HepG2 (cell line): ENCODE data around the gene GCC1. TPM values are rescaled to one million over a fixed set of nuclear protein-coding genes. Genes with fewer than 3 reads are reported as not detected.

Source experiments
- ASH2L ChIP-seq: fragments of 300-600, 200-600 bp; sonication (generic); IDR thresholded peaks from 2 replicates; pipeline ENCODE4 v1.7.0; 2017; ENCODE audit warnings: low read depth, mild to moderate bottlenecking, moderate library complexity, mixed read lengths, low read length; ENCODE audit not compliant: insufficient read length
- CENPX ChIP-seq: sonication (generic); formaldehyde crosslinking; IDR thresholded peaks from 2 replicates; pipeline ENCODE4 v1.9.0; 2021; ENCODE audit warnings: mild to moderate bottlenecking, missing genetic modification reagents, moderate library complexity
- ETV5 ChIP-seq: IDR thresholded peaks from 2 replicates; pipeline ENCODE4 v1.6.1; 2018; ENCODE audit warnings: missing biosample characterization, missing genetic modification reagents, inconsistent platforms, borderline replicate concordance
- HNF1A ChIP-seq, 2 experiments: sonication (generic) in 1 of 2; formaldehyde crosslinking in 1 of 2; IDR thresholded peaks; 2 replicates each; pipeline versions ENCODE4 v1.4.0 to v1.6.1; 2016 to 2020; ENCODE audit warnings: borderline replicate concordance in 1 of 2, low read depth in 1 of 2, mild to moderate bottlenecking in 1 of 2, missing genetic modification reagents in 1 of 2
- IRF9 ChIP-seq: sonication (generic); formaldehyde crosslinking; IDR thresholded peaks from 2 replicates; pipeline ENCODE4 v1.8.0; 2022; ENCODE audit warnings: missing genetic modification reagents, mild to moderate bottlenecking, borderline replicate concordance
- KDM3A ChIP-seq: IDR thresholded peaks from 2 replicates; pipeline ENCODE4 v1.6.1; 2018; ENCODE audit warnings: low read depth, missing compliant biosample characterization
- MAFF ChIP-seq: IDR thresholded peaks from 2 replicates; pipeline ENCODE4 v1.6.1; 2011; ENCODE audit warnings: low read depth, low read length, improper control_type of control experiment
- MXI1 ChIP-seq: IDR thresholded peaks from 3 replicates; pipeline ENCODE4 v1.6.1; 2012; ENCODE audit warnings: low read depth, low read length, inconsistent platforms, borderline replicate concordance
- NFKBIZ ChIP-seq: IDR thresholded peaks from 2 replicates; pipeline ENCODE4 v1.6.1; 2018; ENCODE audit warnings: missing genetic modification reagents, missing compliant biosample characterization
- NKX3-1 ChIP-seq: sonication (generic); formaldehyde crosslinking; IDR thresholded peaks from 2 replicates; pipeline ENCODE4 v1.5.0; 2020; ENCODE audit warnings: missing genetic modification reagents
- POLR2G ChIP-seq: fragments of 200-400 bp; formaldehyde crosslinking; IDR thresholded peaks from 2 replicates; pipeline ENCODE4 v1.6.1; 2018; ENCODE audit warnings: mild to moderate bottlenecking, low read depth, low read length, moderate library complexity
- RBAK ChIP-seq: sonication (generic); formaldehyde crosslinking; IDR thresholded peaks from 2 replicates; pipeline ENCODE4 v1.5.1; 2020; ENCODE audit warnings: mild to moderate bottlenecking, missing genetic modification reagents
- SATB2 ChIP-seq: sonication (generic); formaldehyde crosslinking; IDR thresholded peaks from 2 replicates; pipeline ENCODE4 v1.5.0; 2020; ENCODE audit warnings: missing genetic modification reagents
- SP1 ChIP-seq, 2 experiments: fragments of 450-650 bp in 1 of 2; sonication (generic) in 1 of 2; formaldehyde crosslinking in 1 of 2; IDR thresholded peaks; 2 replicates each; pipeline versions ENCODE4 v1.4.0 to v1.6.1; 2016 to 2020; ENCODE audit warnings: missing genetic modification reagents in 1 of 2
- SP4 ChIP-seq: sonication (generic); formaldehyde crosslinking; IDR thresholded peaks from 2 replicates; pipeline ENCODE4 v1.8.1; 2023; ENCODE audit warnings: mild to moderate bottlenecking, missing genetic modification reagents
- ZBTB7A ChIP-seq: sonication (generic); formaldehyde crosslinking; IDR thresholded peaks from 2 replicates; pipeline ENCODE4 v1.8.0; 2022; ENCODE audit warnings: mild to moderate bottlenecking, missing genetic modification reagents
- ZMYM3 ChIP-seq: sonication (generic); formaldehyde crosslinking; IDR thresholded peaks from 2 replicates; pipeline ENCODE4 v1.5.1; 2020; ENCODE audit warnings: mild to moderate bottlenecking, missing genetic modification reagents
- ZNF230 ChIP-seq: sonication (generic); formaldehyde crosslinking; IDR thresholded peaks from 2 replicates; pipeline ENCODE4 v1.4.0; 2020; ENCODE audit warnings: mild to moderate bottlenecking, missing genetic modification reagents
- ZNF564 ChIP-seq: sonication (generic); formaldehyde crosslinking; IDR thresholded peaks from 2 replicates; pipeline ENCODE4 v1.8.1; 2023; ENCODE audit warnings: mild to moderate bottlenecking, missing genetic modification reagents
- ZSCAN12 ChIP-seq: sonication (generic); formaldehyde crosslinking; IDR thresholded peaks from 2 replicates; pipeline ENCODE4 v1.9.0; 2021; ENCODE audit warnings: mild to moderate bottlenecking, missing genetic modification reagents
- polyA plus RNA-seq, 8 experiments: library from polyadenylated mRNA; depleted of rRNA in 3 of 8; stranded (reverse) in 7 of 8; unstranded in 1 of 8; fragments of >200 nt; fragmentation: Illumina TruSeq in 4 of 8; extraction: Trizol in 4 of 8; gene quantifications; 2 replicates each; pipeline versions ENCODE4 v1.2.1 to v1.2.3, GENCODE V29; 2011 to 2016; ENCODE audit warnings: low read depth in 4 of 8, missing spikeins in 1 of 8, mixed read lengths in 1 of 8; ENCODE audit not compliant: insufficient read depth in 1 of 8
- total RNA-seq, 5 experiments: library from RNA; depleted of rRNA; stranded (reverse); fragments of >200 nt; fragmentation: Illumina TruSeq; extraction: Trizol; gene quantifications; 2 replicates each; pipeline ENCODE4 v1.2.3, GENCODE V29; 2016; ENCODE audit warnings: low read depth in 1 of 5
- TF ChIP-seq, protein P1 (sequence below): sonication (generic); formaldehyde crosslinking; IDR thresholded peaks from 2 replicates; pipeline ENCODE4 v1.4.0; 2020; ENCODE audit warnings: missing genetic modification reagents, mild to moderate bottlenecking, borderline replicate concordance

The GCC1 gene
- total and polyA plus RNA-seq, 2 of the 13 experiments (the other 11 are each of a cell fraction or from before 2014, with no cell fraction given): 2.5 to 15.3 TPM

GRCh38 chr7:127588019-127588696, 2.8 kb upstream of the GCC1 start, which contains the start of gene ARF5 (continued):
- TF ChIP-seq HNF1A (IDR thresholded peaks at IDR 0.05; ENCODE audit: low read depth) (no peak), HNF1A (CRISPR knock-in tag; IDR thresholded peaks at IDR 0.05; ENCODE audit: borderline replicate concordance) (0 out of 2 replicates have a peak, but pooled peaks have one; percentile 24), MXI1 (no peak), KDM3A (0 out of 2 replicates have a peak, but pooled peaks have one; percentile 21), RBAK (CRISPR knock-in tag) (no peak), NKX3-1 (no peak), ZNF564 (0 out of 2 replicates have a peak, but pooled peaks have one; percentile 42), ZMYM3 (CRISPR knock-in tag) (no peak), ZNF230 (CRISPR knock-in tag) (0 out of 2 replicates have a peak, but pooled peaks have one; percentile 35), MAFF (no peak), SP1 (IDR thresholded peaks at IDR 0.05) (no peak), SP1 (CRISPR knock-in tag; IDR thresholded peaks at IDR 0.05) (peak; percentile 48; the same call in 1 of the 2 replicates), POLR2G (peak; percentile 74), SATB2 (CRISPR knock-in tag) (0 out of 2 replicates have a peak, but pooled peaks have one; percentile 38), ZBTB7A (no peak), NFKBIZ (CRISPR knock-in tag) (no peak), ETV5 (no peak), ASH2L (peak; percentile 55), ZSCAN12 (CRISPR knock-in tag) (no peak), SP4 (CRISPR knock-in tag) (peak; percentile 73; the same call in 1 of the 2 replicates), IRF9 (CRISPR knock-in tag) (no peak), CENPX (CRISPR knock-in tag) (no peak)
- TF ChIP-seq, protein P1, sequence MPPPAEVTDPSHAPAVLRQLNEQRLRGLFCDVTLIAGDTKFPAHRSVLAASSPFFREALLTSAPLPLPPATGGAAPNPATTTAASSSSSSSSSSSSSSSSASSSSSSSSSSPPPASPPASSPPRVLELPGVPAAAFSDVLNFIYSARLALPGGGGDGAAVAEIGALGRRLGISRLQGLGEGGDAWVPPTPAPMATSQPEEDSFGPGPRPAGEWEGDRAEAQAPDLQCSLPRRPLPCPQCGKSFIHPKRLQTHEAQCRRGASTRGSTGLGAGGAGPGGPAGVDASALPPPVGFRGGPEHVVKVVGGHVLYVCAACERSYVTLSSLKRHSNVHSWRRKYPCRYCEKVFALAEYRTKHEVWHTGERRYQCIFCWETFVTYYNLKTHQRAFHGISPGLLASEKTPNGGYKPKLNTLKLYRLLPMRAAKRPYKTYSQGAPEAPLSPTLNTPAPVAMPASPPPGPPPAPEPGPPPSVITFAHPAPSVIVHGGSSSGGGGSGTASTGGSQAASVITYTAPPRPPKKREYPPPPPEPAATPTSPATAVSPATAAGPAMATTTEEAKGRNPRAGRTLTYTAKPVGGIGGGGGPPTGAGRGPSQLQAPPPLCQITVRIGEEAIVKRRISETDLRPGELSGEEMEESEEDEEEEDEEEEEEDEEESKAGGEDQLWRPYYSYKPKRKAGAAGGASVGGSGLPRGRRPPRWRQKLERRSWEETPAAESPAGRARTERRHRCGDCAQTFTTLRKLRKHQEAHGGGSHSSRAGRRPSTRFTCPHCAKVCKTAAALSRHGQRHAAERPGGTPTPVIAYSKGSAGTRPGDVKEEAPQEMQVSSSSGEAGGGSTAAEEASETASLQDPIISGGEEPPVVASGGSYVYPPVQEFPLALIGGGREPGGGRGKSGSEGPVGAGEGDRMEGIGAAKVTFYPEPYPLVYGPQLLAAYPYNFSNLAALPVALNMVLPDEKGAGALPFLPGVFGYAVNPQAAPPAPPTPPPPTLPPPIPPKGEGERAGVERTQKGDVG (CRISPR knock-in tag): no peak
